Medulla oblongata (tissue), 1 donor: ENCODE results near the gene TP63.

Experiments
- DNase-seq: peaks from one replicate; pipeline ENCODE4 v3.0.0-alpha.2; 2015; ENCODE audit errors: extremely low spot score

Gene TP63

DNA sequence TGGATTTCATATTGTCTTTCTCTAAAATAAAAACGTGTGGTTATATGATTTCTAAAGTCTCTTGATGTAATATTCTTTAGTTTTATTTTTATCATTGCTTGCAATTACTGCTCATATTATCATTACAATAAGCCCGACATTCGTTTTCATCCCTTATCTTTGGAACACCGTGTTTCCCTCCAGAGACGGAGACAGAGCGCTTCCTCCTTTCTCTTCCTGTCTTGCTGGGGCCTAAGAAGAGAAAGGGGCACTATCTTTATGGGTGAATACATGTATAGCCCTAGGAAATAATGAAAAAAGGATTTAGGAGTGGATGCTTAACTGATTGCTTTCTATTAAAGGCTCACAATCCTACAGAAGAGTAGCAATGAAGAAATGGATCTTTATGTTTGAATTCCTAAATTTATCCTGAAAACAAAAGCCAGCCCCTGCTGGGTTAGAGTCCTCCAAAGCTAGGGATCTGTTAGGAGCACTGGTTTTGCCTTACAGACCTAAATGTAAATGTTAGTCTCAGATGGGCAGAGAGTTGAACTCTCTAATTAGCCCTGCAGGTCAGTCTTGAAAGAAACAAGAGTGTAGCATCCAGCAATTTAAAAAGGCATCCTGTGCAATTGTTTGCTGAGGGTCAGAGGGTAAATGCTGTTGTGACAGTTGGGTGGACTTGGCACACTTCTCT lies 145.1 kb downstream of the TP63 start:
- DNase-seq, result no peak

DNA sequence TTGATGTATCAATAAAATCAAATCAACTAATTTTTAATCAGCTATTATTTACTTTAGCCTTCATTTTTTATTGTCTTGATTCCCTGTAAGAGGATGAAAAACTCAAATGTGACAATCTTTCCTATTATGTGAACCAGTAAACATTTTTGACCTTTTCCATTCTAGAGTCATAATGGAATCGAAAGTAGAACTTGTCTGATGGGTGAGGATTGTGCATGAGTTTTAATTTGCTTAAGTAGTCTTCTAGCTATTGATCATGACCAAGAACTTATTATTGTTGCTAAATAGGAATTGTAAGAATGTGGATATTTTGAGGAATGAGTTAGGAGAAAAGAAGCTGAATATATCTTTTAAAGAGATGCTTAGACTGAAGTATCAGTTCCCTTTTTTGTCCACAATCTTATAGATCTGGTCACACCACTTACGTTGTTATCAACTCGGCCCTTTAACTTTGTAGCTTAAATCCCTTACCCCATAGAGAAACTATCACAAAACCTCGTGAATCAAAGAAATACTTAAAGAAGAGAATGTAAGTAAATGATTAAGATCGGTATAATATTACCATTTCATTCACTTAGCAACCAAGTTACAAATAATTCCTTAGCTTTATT lies 147.3 kb downstream of the TP63 start:
- no peak for DNase-seq

DNA sequence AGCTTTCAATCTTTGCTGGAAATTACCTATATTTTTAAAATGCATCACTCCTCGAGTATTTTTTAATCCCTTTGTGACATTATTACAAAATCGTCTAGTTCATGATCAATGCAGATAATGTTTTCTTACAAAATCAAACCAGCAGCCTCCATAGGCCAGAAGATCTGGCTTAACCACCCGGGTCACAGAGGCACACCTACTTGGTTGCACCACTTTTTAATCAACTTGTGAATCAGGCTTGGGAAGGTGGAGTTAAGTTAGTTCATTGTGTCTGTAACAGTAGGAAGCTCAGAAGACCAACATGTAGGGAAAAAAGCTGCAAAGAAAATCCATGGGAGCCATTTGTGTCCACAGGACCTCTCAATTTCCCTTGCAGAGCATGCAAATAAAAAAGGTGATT lies 148.0 kb downstream of the TP63 start:
- no peak for DNase-seq

DNA sequence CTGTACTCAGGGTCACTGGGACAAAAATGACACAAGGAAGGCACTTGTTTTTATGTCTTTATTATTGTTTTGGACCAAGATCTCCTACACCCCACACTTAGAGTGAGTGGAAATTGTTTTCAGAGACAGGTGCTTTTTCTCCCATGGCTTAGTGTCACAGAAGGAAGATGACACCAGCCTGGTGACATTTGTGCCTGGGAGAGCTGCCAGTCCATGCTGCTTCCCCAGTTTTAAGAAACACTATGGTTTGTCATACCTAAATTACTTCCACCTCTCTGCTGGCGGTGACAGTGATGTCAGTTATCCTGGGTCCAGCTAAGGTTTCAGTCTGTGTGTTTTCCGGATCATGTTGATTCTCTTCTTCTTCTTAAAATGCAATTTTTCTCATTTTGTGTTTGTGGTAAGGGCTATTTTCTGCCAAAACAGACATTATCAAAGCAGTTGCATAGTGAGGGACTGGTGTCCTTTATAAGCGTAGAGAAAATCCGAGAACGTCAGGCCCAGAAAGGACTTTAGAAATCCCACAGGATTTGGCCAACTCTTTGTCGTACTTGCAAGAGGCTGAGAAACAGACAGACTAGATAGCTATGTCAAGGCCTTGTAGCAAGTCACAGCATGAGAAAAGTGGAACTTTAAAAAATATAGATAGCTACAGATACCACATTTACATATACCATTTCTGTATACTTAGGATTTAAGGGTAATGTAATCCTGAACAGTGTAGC lies 149.5 kb downstream of the TP63 start:
- no peak for DNase-seq

DNA sequence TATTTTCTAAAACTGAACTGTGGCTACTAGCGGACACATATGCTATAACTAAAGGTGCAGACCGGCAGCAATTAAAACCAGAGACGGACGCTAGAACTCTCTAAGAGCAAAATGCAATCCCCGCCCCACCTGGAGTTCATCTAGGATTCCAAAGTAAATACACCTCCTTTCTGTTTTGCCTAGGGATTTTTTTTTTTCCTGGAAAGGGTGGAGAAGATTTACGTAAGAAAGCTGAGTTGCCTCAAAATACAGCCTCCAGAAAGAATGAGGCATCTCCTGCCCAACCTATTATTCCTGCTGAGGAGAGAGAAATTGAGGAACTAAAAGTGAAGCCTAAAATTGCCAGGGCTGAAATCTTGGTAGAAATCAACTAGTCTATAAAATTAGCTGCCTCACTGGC lies 150.2 kb downstream of the TP63 start:
- DNase-seq, result no peak

DNA sequence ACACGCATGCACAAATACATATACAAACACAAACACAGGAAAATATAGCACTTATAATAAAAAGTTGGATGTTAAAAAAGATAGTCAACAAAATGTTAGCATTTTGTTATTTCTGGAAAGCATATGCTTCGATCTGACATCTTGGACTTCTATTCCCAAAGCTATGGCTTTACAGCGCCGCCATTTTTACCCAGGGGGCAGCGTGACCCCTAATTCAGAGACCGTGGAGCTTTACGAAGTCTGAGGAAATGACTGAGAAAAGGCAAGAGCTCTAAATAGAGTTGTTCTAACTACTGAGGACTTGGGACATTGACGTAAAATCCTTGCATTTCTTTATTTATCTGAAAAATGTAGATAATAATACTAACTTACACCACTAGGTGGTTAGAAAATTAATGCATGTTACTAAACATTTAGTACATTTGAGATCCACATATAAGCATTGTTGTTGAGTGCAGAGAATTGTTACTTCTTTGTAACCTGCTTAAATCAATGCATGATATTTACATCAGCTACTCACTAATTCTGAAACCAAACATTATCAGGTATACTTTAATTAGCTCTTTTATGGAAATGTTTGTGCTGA lies 155.4 kb downstream of the TP63 start:
- DNase-seq, result no peak

DNA sequence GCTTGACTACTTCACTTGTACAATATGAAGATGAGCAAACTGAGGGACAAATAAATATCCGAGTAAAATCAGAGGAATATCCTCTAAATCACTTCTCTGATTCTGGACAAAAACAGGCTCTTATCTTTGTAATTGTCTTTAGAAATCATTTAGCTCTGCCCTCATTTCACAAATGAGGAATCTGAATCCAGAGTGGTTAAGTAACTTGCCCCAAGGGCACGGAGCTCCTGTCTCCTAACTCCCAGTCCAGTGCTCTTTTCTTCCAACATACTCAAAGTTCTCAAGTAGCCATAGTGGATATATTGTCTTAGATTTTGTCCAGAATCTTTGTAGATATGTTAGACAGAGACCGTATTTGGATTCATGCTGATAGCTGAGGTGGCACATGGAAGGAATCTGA lies 156.0 kb downstream of the TP63 start:
- DNase-seq, result no peak

DNA sequence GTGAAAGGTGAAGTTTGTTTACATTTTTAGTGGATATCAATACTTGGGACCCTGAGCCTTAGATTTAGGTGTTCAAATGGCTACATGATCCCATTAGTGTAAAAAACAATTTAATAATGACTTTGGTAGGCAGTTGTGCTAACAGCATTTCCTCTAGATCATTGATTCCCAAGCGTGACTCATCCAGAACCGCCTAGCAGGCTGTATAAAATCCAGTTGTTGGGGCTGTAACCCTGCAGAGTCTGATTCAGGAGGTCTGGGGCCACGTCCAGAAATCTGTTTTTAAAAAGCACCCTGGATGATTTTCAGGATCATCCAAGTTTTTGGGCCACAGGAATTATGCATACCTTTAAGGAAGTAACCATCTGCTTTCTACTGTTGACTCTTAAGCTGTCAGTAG lies 156.4 kb downstream of the TP63 start:
- no peak for DNase-seq

DNA sequence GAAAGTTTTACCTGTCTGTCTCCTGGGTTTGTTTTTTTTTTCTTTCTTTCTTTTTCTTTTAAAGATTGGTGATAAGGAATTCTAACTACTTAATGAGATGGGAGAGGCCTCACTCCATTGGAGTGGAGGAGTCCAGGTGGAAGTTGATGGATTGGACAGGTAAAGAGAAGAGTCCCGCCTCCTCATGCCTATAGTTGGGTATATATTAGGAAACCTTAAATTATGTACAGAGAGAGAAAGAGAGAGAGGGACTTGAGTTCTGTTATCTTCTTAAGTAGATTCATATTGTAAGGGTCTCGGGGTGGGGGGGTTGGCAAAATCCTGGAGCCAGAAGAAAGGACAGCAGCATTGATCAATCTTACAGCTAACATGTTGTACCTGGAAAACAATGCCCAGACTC lies 158.2 kb downstream of the TP63 start:
- DNase-seq, result no peak

DNA sequence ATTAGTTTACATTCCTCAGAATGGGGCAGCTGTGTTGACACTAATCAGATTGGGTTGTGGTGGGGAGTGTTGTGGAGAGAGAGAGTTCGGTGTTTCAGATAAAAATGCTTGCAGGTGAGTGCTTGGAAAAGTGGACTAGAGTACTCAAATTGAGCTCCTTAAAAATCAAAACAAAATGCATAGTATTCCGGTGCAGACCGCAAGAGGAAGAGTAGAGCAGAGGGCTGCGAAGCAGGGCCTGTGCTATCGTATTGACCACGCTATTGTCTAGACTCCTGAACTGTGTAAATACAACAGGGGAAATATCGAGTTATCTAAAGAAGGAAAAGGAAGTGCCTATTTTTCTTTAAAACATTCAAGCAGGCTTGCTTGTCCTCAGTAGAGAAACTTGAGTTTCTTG lies 159.5 kb downstream of the TP63 start:
- DNase-seq, result no peak

DNA sequence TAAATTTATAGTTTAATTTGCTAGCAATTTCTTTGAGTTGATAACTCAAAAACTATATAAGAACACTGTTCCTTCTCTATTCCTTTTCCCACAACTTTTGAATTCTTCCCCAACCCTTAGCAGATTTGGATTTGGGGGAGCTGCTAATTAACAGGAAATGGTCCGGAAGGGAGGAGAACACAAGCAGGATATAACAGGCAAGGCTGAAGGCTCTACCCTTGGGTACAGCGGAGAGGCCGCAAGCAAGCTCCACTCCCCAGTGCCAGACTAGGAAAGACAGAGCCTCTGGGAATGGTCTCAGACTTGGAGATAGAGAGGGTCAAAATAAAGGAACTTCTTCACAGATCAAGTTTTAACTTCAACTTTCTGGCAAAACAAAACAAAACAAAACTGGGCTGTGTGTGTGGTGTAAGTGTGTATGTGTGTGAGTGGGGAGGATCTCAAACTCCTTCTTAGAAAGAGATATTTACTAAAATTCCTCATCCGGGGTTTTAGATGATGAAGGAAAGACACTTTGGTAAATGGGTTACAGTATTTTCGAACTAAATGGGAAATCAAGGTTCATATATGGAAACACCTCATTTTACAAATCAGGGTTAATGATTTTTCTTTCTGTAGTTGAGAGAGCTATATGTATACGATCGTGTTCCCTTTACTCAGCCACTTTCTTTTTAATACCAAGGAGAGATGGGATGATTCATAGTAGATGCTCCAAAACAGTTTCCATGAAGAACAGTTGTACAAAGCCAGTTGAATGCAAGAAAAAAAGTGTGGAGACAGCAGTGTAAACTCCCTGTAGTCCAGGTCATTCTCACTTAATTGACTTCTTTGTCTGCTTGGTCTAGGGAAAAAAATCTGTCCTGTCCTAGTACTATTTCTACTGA lies 161.1 kb downstream of the TP63 start:
- no peak for DNase-seq

DNA sequence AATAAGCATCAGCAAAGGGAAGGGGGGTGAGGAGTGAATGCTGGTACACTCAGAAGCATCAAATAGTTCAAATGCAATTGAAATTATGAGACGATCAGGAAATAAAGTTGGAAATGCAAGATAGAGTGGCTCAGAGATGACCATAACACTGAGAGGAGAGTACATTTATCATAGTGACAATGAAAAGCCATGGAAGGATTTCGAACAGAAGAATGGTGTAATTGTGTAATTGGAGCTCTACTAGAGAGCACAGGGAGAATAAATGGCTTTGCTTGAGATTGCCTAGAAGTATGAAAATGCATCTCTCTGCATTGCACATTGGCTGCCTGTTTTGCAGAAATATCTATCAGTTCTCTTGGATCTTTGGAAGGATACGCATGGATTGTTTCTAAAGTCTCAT lies 163.3 kb downstream of the TP63 start:
- DNase-seq, result no peak

DNA sequence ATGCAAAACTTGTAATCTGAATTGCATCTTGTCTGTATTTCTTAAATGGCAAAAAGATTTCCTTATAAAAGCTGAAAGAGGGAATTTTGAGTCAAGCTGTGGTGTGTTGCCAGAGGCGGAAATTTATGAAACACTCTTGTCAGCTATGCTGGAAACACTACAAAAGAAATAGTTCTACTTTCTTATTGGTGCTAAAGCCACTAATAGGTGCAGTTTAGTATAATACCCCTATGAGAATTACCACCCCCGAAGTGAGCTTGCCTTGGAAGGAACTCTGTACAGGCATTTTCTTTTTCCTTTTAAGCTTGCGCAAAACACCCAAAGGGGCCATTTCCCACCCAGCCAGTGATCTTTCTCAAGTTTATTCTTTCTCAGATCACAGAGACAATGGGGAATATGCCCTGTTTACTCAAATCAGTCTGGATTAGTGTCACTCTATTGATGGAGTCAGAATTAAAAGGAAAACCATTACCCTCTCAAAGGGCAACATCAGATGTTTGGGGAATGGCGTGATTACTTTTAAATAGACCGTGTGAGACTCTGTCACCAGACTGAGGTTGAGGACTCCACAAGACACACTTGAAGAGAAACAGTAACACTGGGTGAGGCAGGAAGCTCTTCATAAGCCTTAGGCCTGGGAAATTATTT lies 166.0 kb downstream of the TP63 start:
- no peak for DNase-seq

DNA sequence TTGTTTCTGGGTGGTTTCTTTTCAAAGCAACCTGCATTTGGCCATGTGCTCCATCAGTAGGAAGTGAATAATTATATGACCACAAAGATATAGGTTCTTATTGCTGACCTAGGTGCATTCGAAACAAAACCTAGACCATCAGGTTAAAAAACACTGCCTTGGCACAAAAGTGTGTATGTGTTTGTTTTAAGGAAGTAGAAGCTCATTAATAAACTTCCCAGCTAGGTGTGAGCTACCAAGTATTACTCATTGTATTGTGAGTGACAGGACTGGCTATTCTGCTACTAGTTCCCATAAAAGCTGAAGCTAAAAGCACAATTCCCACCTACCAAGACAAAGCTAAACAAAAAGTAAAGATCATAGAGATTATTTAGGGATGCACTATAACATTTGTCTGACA lies 168.2 kb downstream of the TP63 start:
- no peak for DNase-seq

DNA sequence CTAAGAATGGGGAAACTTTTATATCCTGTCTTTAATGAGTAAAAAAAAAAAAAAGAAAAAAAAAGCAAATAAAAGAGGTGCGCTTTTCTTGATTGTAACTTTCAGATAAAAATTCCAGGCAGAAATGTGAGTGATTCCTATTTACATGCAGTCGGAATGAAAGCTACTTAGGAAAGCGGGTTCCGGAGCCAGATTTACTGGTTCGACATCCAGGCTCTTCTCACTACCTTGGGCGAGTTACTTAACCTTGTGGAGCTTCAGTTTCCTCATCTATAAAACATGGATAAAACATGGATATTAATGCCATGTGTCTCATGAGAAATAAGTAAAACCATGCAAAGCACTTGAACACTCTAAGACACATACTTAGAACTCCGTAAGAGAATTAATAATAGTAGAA lies 169.2 kb downstream of the TP63 start:
- no peak for DNase-seq

DNA sequence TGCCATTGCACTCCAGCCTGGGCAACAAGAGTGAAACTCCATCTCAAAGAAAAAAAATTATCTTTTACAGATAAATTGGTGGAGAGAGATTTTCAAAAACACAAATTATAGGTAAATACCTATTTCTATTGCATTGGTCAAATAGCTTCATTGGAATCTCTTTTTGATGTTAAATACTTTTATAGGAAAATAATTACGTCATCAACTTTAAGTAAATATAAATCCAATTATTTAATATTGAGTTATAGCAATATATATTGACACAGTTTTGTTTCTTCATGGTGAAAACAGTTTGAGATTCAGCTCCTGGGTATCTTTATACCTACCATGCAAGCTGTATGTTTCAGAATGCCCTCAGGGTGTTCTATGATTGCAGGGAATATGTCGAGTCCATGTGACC lies 172.1 kb downstream of the TP63 start:
- DNase-seq, result no peak

DNA sequence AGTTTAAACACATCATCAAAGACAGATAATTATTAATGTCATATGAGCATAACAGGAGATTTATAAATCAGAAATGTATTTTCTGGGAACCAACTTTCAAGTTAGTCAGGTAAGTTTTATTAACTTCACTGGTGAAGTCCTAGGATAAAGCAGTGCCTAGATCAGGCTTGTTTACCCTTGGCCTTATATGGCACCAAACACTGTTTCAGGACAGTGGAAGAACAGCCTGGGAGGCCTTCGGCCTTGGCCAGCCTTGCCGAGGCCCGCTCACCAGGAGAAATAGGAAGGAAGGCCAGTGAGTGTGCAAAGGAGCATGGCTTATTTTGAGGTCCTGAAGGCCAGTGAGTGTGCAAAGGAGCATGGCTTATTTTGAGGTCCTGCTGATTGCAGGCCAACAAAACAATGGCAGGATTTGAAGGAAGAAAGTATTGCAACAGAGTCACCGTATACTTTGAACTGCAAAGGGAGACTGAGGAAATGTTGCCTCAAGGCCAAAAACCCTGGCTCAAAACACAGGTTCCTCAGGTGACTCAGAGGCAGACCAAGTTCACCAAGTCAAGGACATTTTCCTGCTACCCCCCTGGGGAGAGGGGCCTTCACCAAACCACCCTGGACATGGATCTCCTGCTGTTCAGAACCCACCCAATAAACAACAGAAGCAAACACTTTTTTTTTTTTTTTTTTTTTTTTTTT lies 174.3 kb downstream of the TP63 start:
- DNase-seq, result no peak

DNA sequence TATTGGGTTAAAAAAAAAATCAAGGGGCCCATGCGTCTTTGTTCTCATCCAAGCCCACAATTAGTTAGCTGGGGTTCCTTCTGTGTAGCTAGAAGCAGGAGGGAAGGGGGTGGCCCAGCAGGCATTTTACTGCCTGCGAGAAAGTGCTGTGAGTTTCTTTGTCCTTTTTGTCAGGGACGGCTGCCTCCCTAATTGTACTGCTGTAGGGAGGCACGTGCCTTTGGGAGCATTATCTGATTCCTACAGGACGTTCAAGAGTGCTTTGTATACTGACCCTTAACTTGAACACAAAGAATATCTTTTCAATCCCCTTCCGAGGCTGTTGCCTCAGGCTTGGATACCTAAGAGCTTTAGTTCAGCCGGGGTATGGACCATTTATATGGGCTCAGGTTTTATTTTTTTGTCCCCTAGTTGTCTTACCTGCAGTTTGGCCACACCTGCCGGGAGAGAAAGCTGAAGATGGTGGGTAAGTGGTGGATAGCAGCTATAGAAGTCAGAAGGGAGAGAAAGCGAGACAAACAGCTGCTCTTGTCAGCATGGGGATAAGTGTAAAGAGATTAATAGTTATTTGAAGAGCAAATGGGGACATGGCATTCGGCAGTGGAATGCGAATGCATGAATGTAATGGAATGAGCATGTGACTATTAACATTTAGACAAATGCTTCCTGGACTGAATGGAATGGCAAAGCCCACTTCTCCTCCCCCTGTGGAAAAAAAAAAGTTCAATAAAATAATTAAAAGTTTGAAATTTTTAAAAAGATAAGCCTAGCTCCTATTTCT lies 175.2 kb downstream of the TP63 start:
- no peak for DNase-seq

DNA sequence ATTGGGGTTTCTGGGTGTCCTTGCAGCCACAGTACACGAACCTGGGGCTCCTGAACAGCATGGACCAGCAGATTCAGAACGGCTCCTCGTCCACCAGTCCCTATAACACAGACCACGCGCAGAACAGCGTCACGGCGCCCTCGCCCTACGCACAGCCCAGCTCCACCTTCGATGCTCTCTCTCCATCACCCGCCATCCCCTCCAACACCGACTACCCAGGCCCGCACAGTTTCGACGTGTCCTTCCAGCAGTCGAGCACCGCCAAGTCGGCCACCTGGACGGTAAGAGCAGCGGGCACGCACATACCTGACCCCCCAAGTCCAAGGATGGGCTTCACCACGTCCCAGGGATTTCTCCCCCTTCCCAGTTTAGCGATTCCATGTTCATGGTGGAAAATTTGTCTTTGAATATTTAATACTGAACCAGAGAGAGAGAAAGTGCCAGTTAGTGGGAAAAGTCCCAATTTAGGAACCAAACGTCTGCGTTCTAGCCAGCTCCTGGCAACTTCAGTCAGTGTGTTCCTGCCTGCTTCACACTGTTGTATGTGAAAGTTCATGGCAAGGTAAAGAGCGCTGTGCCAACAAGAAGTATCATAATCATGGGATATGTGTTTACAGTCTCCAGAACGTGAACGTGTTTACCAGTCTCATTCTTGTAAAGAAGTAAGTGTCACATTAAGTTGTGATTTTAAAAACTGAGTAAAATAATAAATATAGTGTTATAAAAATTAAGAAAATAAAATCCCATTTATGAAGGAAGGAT lies 177.2 kb downstream of the TP63 start:
- no peak for DNase-seq
